Measurements from ENCODE around the gene PRODH.
"Not testable (repeated sequence)": the region's sequence is repeated elsewhere in the genome, so short reads cannot be mapped to it uniquely, and the experiment has no call there.

The PRODH gene

GRCh38 chr22:18954303-18954989, 18.4 kb upstream of the PRODH start:
- DNase-seq, result peak; percentile 50 to 58 (median 50)
- not testable (repeated sequence) for H3K4me1 Mint-ChIP-seq (ENCODE audit: low read depth in 2 of 2); H3K36me3 Mint-ChIP-seq (ENCODE audit: insufficient read depth); H3K4me3 Mint-ChIP-seq; H3K27ac Mint-ChIP-seq; H3K9me3 Mint-ChIP-seq
- H3K27me3 Mint-ChIP-seq, result peaks cover 15 to 69% of the 10 kb centered on the region in 2 donors
- peak; percentile 71 for ATAC-seq (replicated peaks)

- DNase-seq; ATAC-seq (replicated peaks); H3K9me3 Mint-ChIP-seq; H3K36me3 Mint-ChIP-seq (ENCODE audit: insufficient read depth); H3K4me1 Mint-ChIP-seq (ENCODE audit: low read depth in 2 of 2); H3K4me3 Mint-ChIP-seq; H3K27ac Mint-ChIP-seq: not testable (repeated sequence)
- peaks cover 17 to 71% of the 10 kb centered on the region in 2 donors for H3K27me3 Mint-ChIP-seq
Observed at GRCh38 chr22:18953128-18953527, 17.0 kb upstream of the PRODH start.

GRCh38 chr22:18952022-18952421, 15.9 kb upstream of the PRODH start:
- ATAC-seq (replicated peaks) (no peak), DNase-seq (no peak)
- Mint-ChIP-seq H3K4me3 (no peak overlapping the region), H3K27me3 (peaks cover 21 to 80% of the 10 kb centered on the region in 2 donors), H3K4me1 (ENCODE audit: low read depth in 2 of 2) (peaks cover 0 to 2% of the 10 kb centered on the region in 2 donors), H3K36me3 (ENCODE audit: insufficient read depth) (no peaks in the 10 kb centered on the region), H3K27ac (no peak overlapping the region), H3K9me3 (no peaks in the 10 kb centered on the region)

GRCh38 chr22:18950141-18950540, 14.0 kb upstream of the PRODH start:
- Mint-ChIP-seq H3K27ac (no peak overlapping the region), H3K9me3 (no peaks in the 10 kb centered on the region), H3K4me1 (ENCODE audit: low read depth in 2 of 2) (peaks cover 0 to 2% of the 10 kb centered on the region in 2 donors), H3K4me3 (no peak overlapping the region), H3K27me3 (peaks cover 16 to 63% of the 10 kb centered on the region in 2 donors), H3K36me3 (ENCODE audit: insufficient read depth) (no peaks in the 10 kb centered on the region)
- ATAC-seq (replicated peaks) (no peak), DNase-seq (no peak)

- no peak overlapping the region for H3K4me3 Mint-ChIP-seq
- no peaks in the 10 kb centered on the region for H3K9me3 Mint-ChIP-seq
- ATAC-seq (replicated peaks) (no peak), DNase-seq (no peak)
- no peaks in the 10 kb centered on the region for H3K4me1 Mint-ChIP-seq (ENCODE audit: low read depth in 2 of 2)
- peaks cover 16 to 53% of the 10 kb centered on the region in 2 donors for H3K27me3 Mint-ChIP-seq
- no peaks in the 10 kb centered on the region for H3K36me3 Mint-ChIP-seq (ENCODE audit: insufficient read depth)
- no peak overlapping the region for H3K27ac Mint-ChIP-seq
Observed at GRCh38 chr22:18947905-18948304, 11.8 kb upstream of the PRODH start.

- peaks cover 16 to 45% of the 10 kb centered on the region in 2 donors for H3K27me3 Mint-ChIP-seq
- H3K36me3 Mint-ChIP-seq (ENCODE audit: insufficient read depth); H3K4me1 Mint-ChIP-seq (ENCODE audit: low read depth in 2 of 2); ATAC-seq (replicated peaks); H3K9me3 Mint-ChIP-seq; H3K27ac Mint-ChIP-seq; DNase-seq; H3K4me3 Mint-ChIP-seq: not testable (repeated sequence)
Observed at GRCh38 chr22:18947105-18947504, 11.0 kb upstream of the PRODH start.

GRCh38 chr22:18938691-18939090, 2.6 kb upstream of the PRODH start:
- not testable (repeated sequence) for ATAC-seq (replicated peaks); DNase-seq; H3K9me3 Mint-ChIP-seq; H3K36me3 Mint-ChIP-seq (ENCODE audit: insufficient read depth); H3K27me3 Mint-ChIP-seq; H3K4me3 Mint-ChIP-seq; H3K27ac Mint-ChIP-seq; H3K4me1 Mint-ChIP-seq (ENCODE audit: low read depth in 2 of 2)

- not testable (repeated sequence) for H3K27ac Mint-ChIP-seq; H3K9me3 Mint-ChIP-seq; H3K4me3 Mint-ChIP-seq; H3K27me3 Mint-ChIP-seq; H3K4me1 Mint-ChIP-seq (ENCODE audit: low read depth in 2 of 2); ATAC-seq (replicated peaks); DNase-seq; H3K36me3 Mint-ChIP-seq (ENCODE audit: insufficient read depth)
Observed at GRCh38 chr22:18934688-18935087, 1.4 kb downstream of the PRODH start.

- ATAC-seq (replicated peaks), result no peak
Observed at GRCh38 chr22:18933914-18934313, 2.2 kb downstream of the PRODH start.

GRCh38 chr22:18931905-18932652, 4.0 kb downstream of the PRODH start:
- Mint-ChIP-seq H3K27ac (no peak overlapping the region), H3K9me3 (no peaks in the 10 kb centered on the region), H3K27me3 (no peaks in the 10 kb centered on the region), H3K4me1 (ENCODE audit: low read depth in 2 of 2) (no peaks in the 10 kb centered on the region), H3K36me3 (ENCODE audit: insufficient read depth) (no peaks in the 10 kb centered on the region), H3K4me3 (no peak overlapping the region)
- no peak for DNase-seq
- no peak for ATAC-seq (replicated peaks)

More at GRCh38 chr22:18933914-18934313, 2.2 kb downstream of the PRODH start:
- Mint-ChIP-seq H3K4me3 (no peak overlapping the region), H3K9me3 (no peaks in the 10 kb centered on the region), H3K27ac (no peak overlapping the region), H3K36me3 (ENCODE audit: insufficient read depth) (no peaks in the 10 kb centered on the region), H3K27me3 (no peaks in the 10 kb centered on the region), H3K4me1 (ENCODE audit: low read depth in 2 of 2) (no peaks in the 10 kb centered on the region)
- no peak for DNase-seq

- Mint-ChIP-seq H3K27me3 (no peaks in the 10 kb centered on the region), H3K27ac (no peak overlapping the region), H3K4me1 (ENCODE audit: low read depth in 2 of 2) (no peaks in the 10 kb centered on the region), H3K9me3 (no peaks in the 10 kb centered on the region), H3K36me3 (ENCODE audit: insufficient read depth) (no peaks in the 10 kb centered on the region), H3K4me3 (no peak overlapping the region)
- DNase-seq (no peak), ATAC-seq (replicated peaks) (no peak)
Observed at GRCh38 chr22:18929459-18929858, 6.6 kb downstream of the PRODH start.

GRCh38 chr22:18927573-18927972, 8.5 kb downstream of the PRODH start:
- Mint-ChIP-seq H3K27me3 (no peaks in the 10 kb centered on the region), H3K36me3 (ENCODE audit: insufficient read depth) (no peaks in the 10 kb centered on the region), H3K4me1 (ENCODE audit: low read depth in 2 of 2) (no peaks in the 10 kb centered on the region), H3K9me3 (no peaks in the 10 kb centered on the region), H3K4me3 (no peak overlapping the region), H3K27ac (no peak overlapping the region)
- DNase-seq (no peak), ATAC-seq (replicated peaks) (no peak)

- ATAC-seq (replicated peaks), result no peak
- H3K27me3 Mint-ChIP-seq, result no peaks in the 10 kb centered on the region
- H3K36me3 Mint-ChIP-seq (ENCODE audit: insufficient read depth), result no peaks in the 10 kb centered on the region
- H3K4me1 Mint-ChIP-seq (ENCODE audit: low read depth in 2 of 2), result no peaks in the 10 kb centered on the region
- H3K27ac Mint-ChIP-seq, result no peak overlapping the region
- no peak overlapping the region for H3K4me3 Mint-ChIP-seq
- DNase-seq, result no peak
- no peaks in the 10 kb centered on the region for H3K9me3 Mint-ChIP-seq
Observed at GRCh38 chr22:18927020-18927419, 9.1 kb downstream of the PRODH start.

GRCh38 chr22:18925368-18926064, 10.6 kb downstream of the PRODH start:
- no peak for DNase-seq
- Mint-ChIP-seq H3K27me3 (no peaks in the 10 kb centered on the region), H3K4me3 (no peak overlapping the region), H3K36me3 (ENCODE audit: insufficient read depth) (no peaks in the 10 kb centered on the region), H3K9me3 (no peaks in the 10 kb centered on the region), H3K4me1 (ENCODE audit: low read depth in 2 of 2) (no peaks in the 10 kb centered on the region), H3K27ac (no peak overlapping the region)
- no peak for ATAC-seq (replicated peaks)
